GM23338 (cell line): ENCODE measurements around the gene REG4.

Source experiments
- CREB1 ChIP-seq: fragments of 250-450 bp; sonication (Bioruptor Pico); IDR thresholded peaks from 2 replicates; pipeline ENCODE4 v1.5.0; 2020; ENCODE audit warnings: low read depth, mild to moderate bottlenecking, moderate library complexity
- ETS1 ChIP-seq: IDR thresholded peaks from 2 replicates; pipeline ENCODE4 v1.6.1; 2016; ENCODE audit warnings: antibody characterized with exemption
- EZH2 ChIP-seq: fragments of 200-600 bp; sonication (generic); IDR thresholded peaks from one replicate; pipeline ENCODE4 v1.8.0; 2017; ENCODE audit warnings: antibody characterized with exemption, mild to moderate bottlenecking, low read depth; ENCODE audit not compliant: unreplicated experiment
- EZH2phosphoT487 ChIP-seq: fragments of 200-600 bp; sonication (generic); IDR thresholded peaks from one replicate; pipeline ENCODE4 v1.8.1; 2018; ENCODE audit warnings: antibody characterized with exemption; ENCODE audit not compliant: unreplicated experiment
- JUNB ChIP-seq: IDR thresholded peaks from one replicate; pipeline ENCODE4 v1.6.1; 2016; ENCODE audit warnings: antibody characterized with exemption; ENCODE audit not compliant: unreplicated experiment
- POLR2AphosphoS5 ChIP-seq: IDR thresholded peaks from 2 replicates; pipeline ENCODE4 v1.6.1; 2016; ENCODE audit warnings: antibody characterized with exemption, low read depth
- STAT1 ChIP-seq: IDR thresholded peaks from one replicate; pipeline ENCODE4 v1.6.1; 2016; ENCODE audit warnings: antibody characterized with exemption; ENCODE audit not compliant: unreplicated experiment
- ZNF331 ChIP-seq: fragments of 250-450 bp; sonication (Bioruptor Pico); IDR thresholded peaks from 2 replicates; pipeline ENCODE4 v1.5.0; 2020; ENCODE audit warnings: low read depth, mild to moderate bottlenecking, moderate library complexity
- TF ChIP-seq, protein P1 (sequence below), 2 experiments: fragments of 200-600 bp in 1 of 2; sonication (generic) in 1 of 2; conservative IDR thresholded peaks; 2 replicates each; pipeline versions ENCODE4 v1.5.1 to v1.6.1; 2016 to 2017; ENCODE audit warnings: antibody characterized with exemption in 2 of 2, low read depth in 2 of 2, mild to moderate bottlenecking in 2 of 2, moderate library complexity in 1 of 2
- TF ChIP-seq, protein P2 (sequence below): IDR thresholded peaks from one replicate; pipeline ENCODE4 v1.6.1; 2018; ENCODE audit warnings: antibody characterized with exemption; ENCODE audit not compliant: unreplicated experiment

- TF ChIP-seq, protein P1, sequence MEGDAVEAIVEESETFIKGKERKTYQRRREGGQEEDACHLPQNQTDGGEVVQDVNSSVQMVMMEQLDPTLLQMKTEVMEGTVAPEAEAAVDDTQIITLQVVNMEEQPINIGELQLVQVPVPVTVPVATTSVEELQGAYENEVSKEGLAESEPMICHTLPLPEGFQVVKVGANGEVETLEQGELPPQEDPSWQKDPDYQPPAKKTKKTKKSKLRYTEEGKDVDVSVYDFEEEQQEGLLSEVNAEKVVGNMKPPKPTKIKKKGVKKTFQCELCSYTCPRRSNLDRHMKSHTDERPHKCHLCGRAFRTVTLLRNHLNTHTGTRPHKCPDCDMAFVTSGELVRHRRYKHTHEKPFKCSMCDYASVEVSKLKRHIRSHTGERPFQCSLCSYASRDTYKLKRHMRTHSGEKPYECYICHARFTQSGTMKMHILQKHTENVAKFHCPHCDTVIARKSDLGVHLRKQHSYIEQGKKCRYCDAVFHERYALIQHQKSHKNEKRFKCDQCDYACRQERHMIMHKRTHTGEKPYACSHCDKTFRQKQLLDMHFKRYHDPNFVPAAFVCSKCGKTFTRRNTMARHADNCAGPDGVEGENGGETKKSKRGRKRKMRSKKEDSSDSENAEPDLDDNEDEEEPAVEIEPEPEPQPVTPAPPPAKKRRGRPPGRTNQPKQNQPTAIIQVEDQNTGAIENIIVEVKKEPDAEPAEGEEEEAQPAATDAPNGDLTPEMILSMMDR (conservative IDR thresholded peaks at IDR 0.05; ENCODE audit: low read depth in 2 of 2): no peak
- TF ChIP-seq JUNB (no peak), STAT1 (no peak), EZH2 (no peak), CREB1 (CRISPR knock-in tag) (no peak), POLR2AphosphoS5 (no peak), EZH2phosphoT487 (no peak), ETS1 (no peak), ZNF331 (no peak)
- TF ChIP-seq, protein P2, sequence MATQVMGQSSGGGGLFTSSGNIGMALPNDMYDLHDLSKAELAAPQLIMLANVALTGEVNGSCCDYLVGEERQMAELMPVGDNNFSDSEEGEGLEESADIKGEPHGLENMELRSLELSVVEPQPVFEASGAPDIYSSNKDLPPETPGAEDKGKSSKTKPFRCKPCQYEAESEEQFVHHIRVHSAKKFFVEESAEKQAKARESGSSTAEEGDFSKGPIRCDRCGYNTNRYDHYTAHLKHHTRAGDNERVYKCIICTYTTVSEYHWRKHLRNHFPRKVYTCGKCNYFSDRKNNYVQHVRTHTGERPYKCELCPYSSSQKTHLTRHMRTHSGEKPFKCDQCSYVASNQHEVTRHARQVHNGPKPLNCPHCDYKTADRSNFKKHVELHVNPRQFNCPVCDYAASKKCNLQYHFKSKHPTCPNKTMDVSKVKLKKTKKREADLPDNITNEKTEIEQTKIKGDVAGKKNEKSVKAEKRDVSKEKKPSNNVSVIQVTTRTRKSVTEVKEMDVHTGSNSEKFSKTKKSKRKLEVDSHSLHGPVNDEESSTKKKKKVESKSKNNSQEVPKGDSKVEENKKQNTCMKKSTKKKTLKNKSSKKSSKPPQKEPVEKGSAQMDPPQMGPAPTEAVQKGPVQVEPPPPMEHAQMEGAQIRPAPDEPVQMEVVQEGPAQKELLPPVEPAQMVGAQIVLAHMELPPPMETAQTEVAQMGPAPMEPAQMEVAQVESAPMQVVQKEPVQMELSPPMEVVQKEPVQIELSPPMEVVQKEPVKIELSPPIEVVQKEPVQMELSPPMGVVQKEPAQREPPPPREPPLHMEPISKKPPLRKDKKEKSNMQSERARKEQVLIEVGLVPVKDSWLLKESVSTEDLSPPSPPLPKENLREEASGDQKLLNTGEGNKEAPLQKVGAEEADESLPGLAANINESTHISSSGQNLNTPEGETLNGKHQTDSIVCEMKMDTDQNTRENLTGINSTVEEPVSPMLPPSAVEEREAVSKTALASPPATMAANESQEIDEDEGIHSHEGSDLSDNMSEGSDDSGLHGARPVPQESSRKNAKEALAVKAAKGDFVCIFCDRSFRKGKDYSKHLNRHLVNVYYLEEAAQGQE: no peak
Observed at GRCh38 chr1:119806489-119806888, 4.8 kb downstream of the REG4 start.
